ENCODE measurements around the gene COPB2. TPM values are rescaled to one million over a fixed set of nuclear protein-coding genes. Genes with fewer than 3 reads are reported as not detected.

COPB2 gene
- total and polyA plus RNA-seq, 2 donors (not counting 3 experiments of a cell fraction or from before 2014, with no cell fraction given): 72.1 to 146 TPM

GRCh38 chr3:139361276-139361675, 28.2 kb downstream of the COPB2 start:
- no peak overlapping the region for H3K4me2 ChIP-seq (ENCODE audit: insufficient read depth, low read length)
- H3K4me3 ChIP-seq (replicated peaks in 1 of 3; ENCODE audit: insufficient read depth in 1 of 3, low read depth in 1 of 3, low read length in 3 of 3): no peak overlapping the region
- no peaks in the 10 kb centered on the region for H3K9me3 ChIP-seq (replicated peaks; ENCODE audit: control insufficient read depth, insufficient read depth, low read length)
- H3K27me3 ChIP-seq (ENCODE audit: control insufficient read depth in 2 of 2, insufficient read depth in 2 of 2, low read length in 2 of 2): no peaks in the 10 kb centered on the region
- H3K9ac ChIP-seq (replicated peaks; ENCODE audit: extremely low read depth, insufficient read depth, low read length): no peak overlapping the region
- H3K27ac ChIP-seq (ENCODE audit: insufficient read depth, low read depth, low read length): no peak overlapping the region
- no peak for DNase-seq (ENCODE audit: low read depth, low spot score)
- intact Hi-C loops (cut with micrococcal nuclease): no loop called here
- dilution Hi-C loops (cut with MboI; ENCODE audit: extremely low pct_ligation_motif_present, low sequenced_read_pairs): no loop called here
- no peaks in the 10 kb centered on the region for H3K9me1 ChIP-seq (replicated peaks; ENCODE audit: control insufficient read depth, extremely low read depth, insufficient read depth, low read length)
- no peaks in the 10 kb centered on the region for H3K4me1 ChIP-seq (ENCODE audit: control insufficient read depth, extremely low read depth, insufficient read depth, low read length)
- POLR2A ChIA-PET: no interaction called here
- H3K36me3 ChIP-seq (ENCODE audit: control insufficient read depth in 2 of 2, extremely low read depth in 1 of 2, insufficient read depth in 2 of 2, low read length in 2 of 2): peaks cover 31 to 38% of the 10 kb centered on the region in 2 experiments
- TF ChIP-seq MAX (IDR thresholded peaks at IDR 0.05; ENCODE audit: insufficient read depth, insufficient read length): no peak
- TF ChIP-seq MYC (IDR thresholded peaks at IDR 0.05; ENCODE audit: low read depth, low read length): no peak
- no peak for TF ChIP-seq GATA2 (IDR thresholded peaks at IDR 0.05; ENCODE audit: insufficient read depth, insufficient read length, low read depth, low read length)
- TF ChIP-seq JUN (IDR thresholded peaks at IDR 0.05; ENCODE audit: borderline replicate concordance, insufficient read depth, insufficient read length, low read depth): no peak
- TF ChIP-seq POLR2AphosphoS5 (IDR thresholded peaks at IDR 0.05; ENCODE audit: insufficient read depth, low read depth, low read length): no peak
- TF ChIP-seq EZH2 (IDR thresholded peaks at IDR 0.05; ENCODE audit: borderline replicate concordance, low read depth, low read length, severe bottlenecking): no peak
- no peak for TF ChIP-seq POLR2A (IDR thresholded peaks at IDR 0.05; ENCODE audit: low read depth, low read length)
- TF ChIP-seq CTCF (IDR thresholded peaks at IDR 0.05; ENCODE audit: extremely low read depth in 1 of 2, insufficient read depth in 1 of 2, low read depth in 1 of 2, low read length in 2 of 2): no peak
- TF ChIP-seq FOS (IDR thresholded peaks at IDR 0.05; ENCODE audit: borderline replicate concordance, insufficient read depth, low read length): no peak
- CTCF ChIA-PET: interaction anchor here (0.9 to 1.0 kb wide), 2 partner anchors 13 to 18 kb away, joined by 3 read pairs; no protein-coding TSS in a partner anchor
- H2AFZ ChIP-seq (ENCODE audit: low read depth, low read length): no peak overlapping the region
- no TSS peak for BruUV-seq (replicated peaks)
- FAIRE-seq: no peak
- H3K79me2 ChIP-seq (ENCODE audit: control insufficient read depth, insufficient read depth, low read length): peaks cover 2% of the 10 kb centered on the region
- H4K20me1 ChIP-seq (replicated peaks; ENCODE audit: control insufficient read depth, extremely low read depth, insufficient read depth, low read length): peaks cover 2% of the 10 kb centered on the region
